HG03558 (cell line): ENCODE results near the gene YBX1.
"Not testable (repeated sequence)": the region's sequence is repeated elsewhere in the genome, so short reads cannot be mapped to it uniquely, and the experiment has no call there.

ENCODE experiments used
- ATAC-seq: cut with Tn5 transposase; IDR thresholded peaks from one replicate; pipeline ENCODE4 v1.9.1; 2021; ENCODE audit warnings: moderate number of reproducible peaks; ENCODE audit not compliant: unreplicated experiment; ENCODE audit errors: extremely low read depth

Gene YBX1

DNA sequence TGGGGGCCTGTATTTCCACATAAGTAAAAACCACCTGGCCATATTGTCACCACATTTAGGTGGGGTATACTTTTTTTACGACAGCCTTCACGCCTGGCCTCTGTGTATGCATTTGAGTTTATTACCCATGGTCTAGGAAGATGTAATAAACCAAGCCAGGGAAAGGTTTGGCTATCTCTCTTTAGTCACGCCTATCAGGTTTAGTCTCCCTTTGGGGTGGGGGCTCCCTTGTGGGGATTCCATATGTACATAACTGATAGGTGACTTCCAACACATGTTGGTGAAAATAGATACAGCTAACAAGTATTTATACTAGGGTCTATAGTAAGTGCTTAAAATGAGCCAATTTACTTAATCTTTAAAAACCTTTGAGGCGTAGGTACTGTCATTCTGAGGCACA, 4.2 kb downstream of the YBX1 start:
- ATAC-seq, result no peak

DNA sequence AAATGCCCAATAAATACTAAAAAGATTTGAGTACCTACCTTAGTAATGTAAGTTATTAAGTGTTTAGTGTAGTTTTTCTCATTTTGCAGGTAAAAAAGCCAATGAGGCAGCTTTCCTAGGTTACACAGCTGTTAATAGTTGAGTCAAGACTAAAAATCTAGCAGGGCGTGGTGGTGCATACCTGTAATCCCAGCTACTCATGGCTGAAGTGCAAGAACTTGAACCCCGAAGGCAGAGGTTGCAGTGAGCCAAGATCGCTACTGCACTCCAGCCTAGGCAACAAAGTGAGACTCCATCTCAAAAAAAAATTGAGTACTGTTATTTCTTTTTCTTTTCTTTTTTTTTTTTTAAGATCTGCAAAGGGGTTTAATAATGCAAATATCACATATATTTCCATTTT, 7.7 kb downstream of the YBX1 start:
- no peak for ATAC-seq

DNA sequence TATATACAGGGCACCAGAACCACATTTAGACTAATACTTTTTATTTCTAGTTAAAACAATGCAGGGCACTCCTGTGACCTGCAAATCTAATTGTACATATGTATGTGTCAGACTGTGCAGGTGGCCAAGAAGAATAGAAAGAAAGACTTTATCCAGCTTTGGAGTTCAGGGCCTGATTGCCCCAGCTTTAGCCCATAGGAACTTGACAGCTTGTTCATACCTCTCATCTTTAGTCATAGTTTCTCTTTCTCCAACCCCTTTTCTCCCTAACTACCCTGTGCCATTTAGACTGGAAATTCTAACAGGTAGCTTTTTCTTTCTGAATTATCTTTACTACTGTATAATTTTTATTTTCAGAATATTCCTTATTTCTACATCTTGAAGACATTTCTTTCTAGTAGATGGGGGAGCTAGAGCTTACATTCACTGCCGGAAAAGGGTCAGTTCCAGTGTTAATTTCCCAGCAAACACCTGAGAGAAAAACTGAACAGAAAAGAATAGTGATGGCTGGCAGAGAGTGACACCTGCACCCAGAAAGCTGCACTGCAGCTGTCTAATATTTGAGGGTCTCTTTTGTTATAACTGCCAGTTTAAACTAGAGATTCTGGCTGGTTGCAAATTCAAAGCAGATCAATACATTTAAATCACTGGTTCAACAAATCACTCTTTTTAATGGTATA, 8.4 kb downstream of the YBX1 start:
- no peak for ATAC-seq

DNA sequence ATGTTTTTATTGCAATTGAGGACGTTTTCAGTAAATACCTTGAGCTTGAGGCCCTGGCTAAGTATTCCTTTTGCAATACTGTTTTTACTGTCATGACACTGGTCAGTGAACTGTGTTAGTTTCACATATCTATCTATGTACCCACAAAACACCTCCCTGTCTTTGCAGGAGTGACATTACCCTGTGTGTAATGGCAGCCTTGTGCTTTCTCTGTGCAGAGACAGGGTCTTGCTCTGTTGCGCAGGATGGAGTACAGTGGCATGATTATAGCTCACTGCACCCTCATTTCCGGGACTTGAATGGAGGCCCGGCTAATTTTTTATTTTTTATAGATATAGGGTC, 8.9 kb downstream of the YBX1 start:
- no peak for ATAC-seq

DNA sequence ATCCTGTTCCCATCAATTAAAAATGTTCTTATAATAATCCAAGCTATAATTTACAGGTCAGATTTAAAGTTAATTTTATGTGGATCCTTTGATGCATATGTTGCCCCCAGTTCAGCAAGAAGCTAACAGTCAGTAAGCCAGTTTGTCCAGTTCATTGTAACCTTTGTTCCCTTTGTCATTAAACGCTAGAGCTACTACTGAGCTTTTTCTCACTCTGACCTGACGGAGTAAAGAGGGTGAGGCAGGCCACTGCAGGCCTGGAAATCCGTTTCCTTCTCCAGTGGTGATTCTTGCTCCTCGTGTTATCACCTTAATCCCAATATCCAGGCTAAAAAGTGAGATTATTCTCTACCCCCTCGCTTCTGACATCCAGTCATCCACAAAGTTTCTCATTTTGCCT, 10.2 kb downstream of the YBX1 start:
- no peak for ATAC-seq

DNA sequence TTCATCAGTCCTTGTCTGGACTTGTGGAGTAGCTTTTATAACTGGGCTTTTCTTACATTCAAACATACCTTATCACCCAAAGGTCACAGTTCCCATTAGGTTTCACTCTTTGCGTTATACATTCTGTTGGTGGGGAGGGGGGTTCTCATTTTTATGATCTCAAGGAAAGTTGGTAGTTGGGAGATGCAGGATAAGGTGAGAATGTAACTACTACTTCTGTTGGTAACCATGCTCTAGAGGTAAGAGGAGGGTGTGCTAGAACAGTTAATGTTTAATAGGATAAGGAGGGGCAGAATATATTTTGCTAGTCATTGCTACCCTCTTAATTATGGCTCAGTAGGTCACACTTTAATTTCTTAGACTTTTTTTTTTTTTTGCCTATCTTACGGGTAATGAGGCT, 10.7 kb downstream of the YBX1 start:
- no peak for ATAC-seq

DNA sequence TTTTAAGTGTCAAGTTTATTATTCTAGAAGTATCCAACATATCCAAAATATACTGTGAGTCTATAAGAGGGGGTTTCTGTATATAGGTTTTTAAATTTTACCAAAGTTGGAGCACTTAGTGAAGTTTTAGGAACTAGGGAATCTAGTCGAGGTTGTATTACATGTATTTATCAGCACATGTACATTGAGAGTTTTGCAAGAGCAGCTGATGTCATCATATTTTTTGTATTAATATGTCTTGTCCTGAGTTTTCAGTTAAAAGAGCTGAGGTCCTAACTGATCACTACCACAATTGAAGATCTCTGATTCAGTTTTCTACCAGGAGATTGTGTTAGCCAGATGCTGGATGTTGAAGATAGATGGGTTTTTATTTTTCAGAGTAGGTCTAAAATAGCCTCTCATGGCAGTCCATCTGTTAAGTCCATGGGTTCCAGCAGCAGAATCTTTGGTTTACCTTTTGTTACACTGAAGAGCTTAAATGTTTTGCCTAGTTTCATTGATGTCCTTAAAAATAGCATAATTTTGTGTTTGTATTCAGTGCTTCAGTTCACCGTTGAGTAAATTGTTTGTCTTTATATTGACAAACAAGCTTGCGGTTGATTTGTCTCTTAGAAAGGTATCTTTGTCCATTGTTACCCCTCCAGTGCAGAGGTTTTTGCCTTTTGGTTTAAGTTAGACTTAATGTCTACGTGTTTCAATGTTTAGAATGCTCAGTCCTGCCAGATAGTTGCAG, 16.0 kb downstream of the YBX1 start:
- no peak for ATAC-seq

DNA sequence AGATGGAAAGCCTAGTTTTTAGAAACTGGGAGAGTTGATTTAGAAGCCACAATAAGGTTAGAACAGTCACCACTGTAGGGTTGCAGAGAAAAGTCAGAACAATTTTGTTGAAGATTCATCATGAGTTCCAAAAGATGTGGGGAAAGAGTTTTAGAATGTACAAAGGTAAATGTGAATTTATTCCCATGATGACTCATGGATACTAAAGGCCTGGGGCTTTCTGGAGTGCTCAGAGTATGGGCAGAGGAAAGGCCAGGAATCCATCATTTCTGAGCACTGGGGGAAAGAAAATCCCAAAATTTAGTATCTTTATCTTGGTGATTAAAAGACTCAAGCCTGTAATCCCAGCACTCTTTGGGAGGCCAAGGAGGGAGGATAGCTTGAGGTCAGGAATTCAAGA, 17.8 kb downstream of the YBX1 start:
- no peak for ATAC-seq

DNA sequence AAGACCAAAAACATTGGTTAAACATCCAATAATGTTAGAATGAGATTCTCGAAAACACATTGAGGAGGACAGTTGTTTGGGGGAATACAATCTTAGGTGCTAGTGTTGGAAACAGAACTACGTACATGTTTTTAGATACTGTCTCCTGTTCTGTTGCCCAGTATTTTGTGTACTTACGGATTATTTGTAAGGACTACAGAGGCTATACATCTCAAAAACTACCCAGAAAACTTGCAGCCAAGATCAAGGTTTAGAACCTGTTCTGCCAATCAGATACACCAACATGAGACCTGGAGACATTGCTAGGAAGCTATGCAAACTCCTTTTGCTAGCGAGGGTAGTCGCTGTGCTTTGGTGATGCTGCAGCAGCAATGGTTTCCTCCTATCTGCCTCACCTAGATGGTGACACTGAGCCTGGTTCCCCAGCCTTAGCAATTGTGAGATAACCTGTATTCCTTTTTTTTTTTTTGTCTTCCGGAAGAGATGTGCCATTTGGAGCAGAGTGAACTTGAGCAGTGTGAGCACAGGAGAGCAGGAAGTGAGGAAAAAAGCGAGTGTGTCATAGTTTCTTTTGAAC, 21.8 kb downstream of the YBX1 start:
- no peak for ATAC-seq

DNA sequence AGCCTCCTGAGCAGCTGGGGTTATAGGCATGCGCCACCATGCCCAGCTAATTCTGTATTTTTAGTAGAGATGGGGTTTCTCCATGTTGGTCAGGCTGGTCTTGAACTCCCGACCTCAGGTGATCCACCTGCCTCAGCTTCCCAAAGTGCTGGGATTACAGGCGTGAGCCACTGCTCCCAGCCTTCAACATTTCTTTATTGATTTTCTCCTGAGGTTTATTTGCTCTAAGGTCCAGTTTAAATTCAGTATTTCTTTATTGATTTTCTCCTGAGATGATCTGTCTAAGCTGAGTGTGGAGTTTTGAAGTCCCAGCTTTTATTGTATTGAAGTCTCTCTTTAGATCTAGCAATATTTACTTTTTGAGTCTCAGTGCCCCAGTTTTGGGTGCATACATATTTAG, 30.6 kb downstream of the YBX1 start:
- ATAC-seq, result not testable (repeated sequence)

DNA sequence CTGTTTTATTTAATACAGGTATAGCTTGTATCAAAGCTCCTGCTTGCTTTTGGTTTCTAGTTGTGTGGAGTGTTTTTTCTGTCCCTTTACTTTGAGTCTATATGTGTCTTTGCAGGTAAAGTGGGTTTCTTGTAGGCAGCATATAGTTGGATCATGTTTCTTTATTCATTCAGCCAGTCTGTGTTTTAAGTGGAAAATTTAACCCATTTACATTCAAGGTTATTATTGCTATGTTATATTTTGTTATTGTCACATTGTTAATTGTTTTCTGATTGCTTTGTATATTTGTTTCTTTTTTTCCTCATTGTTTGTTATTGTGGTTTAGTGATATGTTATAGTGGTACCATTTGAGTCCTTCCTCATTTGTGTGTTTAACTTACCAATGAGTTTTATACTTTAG, 31.1 kb downstream of the YBX1 start:
- no peak for ATAC-seq

DNA sequence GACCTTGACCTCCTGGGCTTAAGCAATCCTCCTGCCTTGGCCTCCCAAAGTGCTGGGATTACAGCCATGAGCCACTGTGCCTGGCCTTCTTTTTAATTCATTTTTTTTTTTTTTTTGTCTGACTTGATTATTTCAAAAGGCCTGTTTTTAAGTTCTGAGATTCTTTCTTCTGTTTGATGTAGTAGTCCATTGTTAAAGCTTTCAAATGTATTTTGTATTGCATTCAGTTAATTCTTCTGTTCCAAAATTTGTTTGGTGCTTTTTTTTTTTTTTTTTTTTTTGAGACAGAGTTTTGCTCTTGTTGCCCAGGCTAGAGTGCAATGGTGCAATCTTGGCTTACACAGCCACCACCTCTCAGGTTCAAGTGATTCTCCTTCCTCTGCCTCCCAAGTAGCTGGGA, 32.2 kb downstream of the YBX1 start:
- not testable (repeated sequence) for ATAC-seq

DNA sequence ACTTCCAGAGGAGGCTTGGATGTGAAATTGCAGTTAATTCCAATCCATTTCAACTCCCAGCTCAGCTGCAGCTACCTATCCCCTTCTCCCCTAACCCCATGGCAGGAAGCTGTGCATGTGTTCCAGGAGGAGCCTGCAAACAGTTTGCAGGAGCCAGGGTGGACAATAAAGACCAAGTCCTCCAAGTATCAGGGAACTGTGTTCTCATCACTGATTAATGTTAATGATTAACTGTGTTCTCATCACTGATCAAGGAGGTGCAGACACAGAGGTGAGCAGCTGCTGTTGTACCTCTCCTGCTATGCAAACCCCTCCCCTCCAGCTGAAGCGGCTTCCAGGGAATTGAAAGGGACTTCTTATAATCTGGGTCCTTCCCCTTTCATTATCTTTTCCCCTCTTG, 38.6 kb downstream of the YBX1 start:
- no peak for ATAC-seq

DNA sequence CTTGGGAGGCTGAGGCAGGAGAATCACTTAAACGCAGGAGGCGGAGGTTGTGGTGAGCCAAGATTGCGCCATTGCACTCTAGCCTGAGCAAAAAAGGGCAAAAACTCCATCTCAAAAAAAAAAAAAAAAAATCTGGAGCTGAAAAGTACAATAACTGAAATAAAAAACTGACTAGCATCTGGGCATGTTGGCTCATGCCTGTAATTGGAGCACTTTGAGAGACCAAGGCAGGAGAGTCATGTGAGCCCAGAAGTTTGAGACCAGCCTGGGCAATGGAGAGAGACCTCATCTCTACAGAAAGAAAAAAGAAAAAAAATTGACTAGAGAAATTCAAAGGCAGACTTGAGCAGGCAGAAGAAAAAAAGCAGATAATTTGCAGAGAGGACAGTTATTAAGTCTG, 39.7 kb downstream of the YBX1 start:
- ATAC-seq, result no peak

DNA sequence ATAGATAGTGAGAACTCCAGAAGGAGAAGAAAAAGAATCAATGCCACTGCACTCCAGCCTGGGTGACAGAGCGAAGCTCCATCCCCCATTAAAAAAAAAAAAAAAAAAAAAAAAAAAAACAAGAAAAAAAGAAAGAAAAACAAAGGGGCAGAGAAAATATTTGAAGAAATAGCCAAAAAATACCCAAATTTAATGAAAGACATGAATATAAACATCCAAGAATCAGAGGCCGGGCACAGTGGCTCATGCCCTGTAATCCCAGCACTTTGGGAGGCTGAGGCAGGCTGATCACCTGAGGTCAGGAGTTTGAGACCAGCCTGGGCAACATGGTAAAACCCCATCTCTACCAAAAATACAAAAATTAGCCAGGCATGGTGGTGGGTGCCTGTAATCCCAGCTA, 40.2 kb downstream of the YBX1 start:
- ATAC-seq, result not testable (repeated sequence)

DNA sequence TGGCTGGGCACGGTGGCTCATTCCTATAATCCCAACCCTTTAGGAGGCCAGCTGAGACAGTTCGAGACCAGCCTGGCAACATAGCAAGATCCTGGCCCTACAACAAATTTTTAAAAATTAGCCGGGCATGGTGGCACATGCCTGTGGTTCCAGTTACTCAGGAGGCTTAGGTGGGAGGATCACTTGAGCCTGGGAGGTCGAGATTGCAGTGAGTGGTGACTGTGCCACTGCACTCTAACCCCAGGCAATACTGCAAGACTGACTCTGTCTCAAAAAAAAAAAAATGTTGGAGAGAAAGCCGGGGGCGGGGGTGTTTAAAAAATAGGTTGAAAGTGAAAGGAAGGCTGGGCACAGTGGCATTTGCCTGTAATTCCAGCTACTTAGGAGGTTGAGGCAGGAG, 41.3 kb downstream of the YBX1 start:
- no peak for ATAC-seq

DNA sequence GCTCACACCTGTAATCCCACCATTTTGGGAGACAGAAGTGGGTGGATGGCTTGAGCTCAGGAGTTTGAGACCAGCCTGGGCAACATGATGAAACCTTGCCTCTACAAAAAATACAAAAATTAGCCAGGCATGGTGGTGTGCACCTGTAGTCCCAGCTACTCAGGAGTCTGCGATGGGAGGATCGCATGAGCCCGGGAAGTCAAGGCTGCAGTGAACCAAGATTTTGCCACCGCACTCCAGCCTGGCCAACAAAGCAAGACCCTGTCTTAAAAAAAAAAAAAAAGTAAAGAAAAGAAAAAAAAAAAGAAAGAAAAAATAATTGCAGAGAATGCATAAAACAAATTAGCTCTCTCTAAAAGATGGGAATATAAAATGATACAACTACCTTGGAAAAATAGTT, 43.6 kb downstream of the YBX1 start:
- ATAC-seq, result not testable (repeated sequence)

DNA sequence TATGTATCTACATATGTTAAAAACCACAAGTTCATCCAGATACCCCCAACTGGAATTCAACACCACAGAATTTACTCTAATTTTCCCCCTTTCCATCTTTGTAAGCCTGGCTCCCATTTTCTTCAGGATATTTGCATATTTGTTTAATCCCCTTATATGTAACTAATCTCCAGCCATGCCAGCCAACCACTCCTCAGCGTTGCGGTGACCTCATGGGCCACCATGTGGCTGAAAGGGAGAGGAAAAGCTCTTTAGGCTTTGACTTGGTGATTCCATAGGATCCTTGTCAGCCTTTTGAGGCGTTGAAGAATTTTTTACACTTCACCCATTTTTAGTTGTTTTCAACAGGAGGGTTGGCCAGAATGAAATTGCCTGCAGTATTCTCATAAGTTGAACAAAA, 47.8 kb downstream of the YBX1 start:
- no peak for ATAC-seq

DNA sequence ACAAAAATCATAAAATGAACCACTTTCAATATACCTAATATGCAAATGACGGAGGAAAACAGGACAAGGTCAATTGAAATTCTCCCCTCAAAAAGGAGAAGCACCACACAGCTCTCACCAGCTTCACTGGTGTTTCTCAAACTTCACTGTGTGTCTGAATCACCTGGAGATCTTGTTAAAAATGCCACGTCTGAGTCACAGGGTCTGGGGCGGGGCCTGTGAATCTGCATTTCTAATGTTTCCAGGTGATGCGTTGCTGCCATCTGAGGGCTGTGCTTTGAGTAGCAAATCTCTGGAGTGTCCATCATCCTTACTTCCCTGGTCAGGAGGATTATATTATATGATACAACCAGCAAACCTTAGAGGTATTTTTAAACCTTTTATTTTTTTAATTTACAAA, 48.8 kb downstream of the YBX1 start:
- no peak for ATAC-seq

DNA sequence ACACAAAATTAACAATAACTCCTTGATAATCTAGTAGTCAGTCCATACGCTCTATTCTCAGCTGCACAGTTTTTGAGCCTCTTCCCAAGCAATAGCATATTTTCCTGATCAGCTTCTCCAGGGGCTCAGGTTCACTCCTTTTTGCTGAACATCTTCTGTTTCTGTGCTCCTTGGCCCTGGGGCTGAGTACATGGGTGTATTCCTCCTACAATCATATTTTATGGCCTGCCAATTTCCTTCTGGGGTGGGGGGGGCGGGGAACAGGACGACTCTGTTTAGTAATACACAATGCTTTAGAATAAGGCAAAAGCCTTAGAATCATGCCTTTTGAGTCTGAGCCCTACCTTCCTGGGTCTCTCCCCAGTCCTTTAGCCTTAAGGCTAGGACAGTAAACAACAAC, 49.4 kb downstream of the YBX1 start:
- ATAC-seq, result no peak

DNA sequence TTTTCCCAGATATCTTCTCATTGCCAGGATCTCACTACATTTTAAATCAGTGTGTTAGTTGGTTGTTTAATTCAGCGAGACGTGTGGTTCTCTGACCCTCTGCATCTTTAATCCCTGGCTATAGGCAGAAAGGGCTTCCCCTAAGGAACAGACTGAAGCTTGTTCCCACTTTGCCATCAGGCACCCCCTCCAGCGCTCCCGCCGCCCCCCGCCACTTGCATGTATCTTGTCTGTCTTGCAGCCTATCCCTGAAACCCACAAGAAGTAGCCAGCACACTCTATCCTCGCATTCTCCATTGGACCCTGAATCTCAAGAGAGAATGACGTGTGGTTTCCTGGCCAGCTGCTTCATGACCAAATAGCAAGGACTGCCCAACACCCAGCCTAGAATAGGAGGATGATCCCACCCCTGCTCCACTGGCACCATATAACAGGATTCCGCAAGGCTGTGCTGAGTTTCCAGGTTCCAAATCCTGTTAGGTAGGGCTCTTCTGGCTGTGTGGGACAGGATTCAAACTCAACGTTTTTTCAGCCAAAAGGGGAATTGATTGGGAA, 50.0 kb downstream of the YBX1 start:
- ATAC-seq, result no peak
